SIG-M5 treated with dmso at 0.1 percent for 504 hours (cell line): Measurements from ENCODE around the gene WDR31.
A peak's percentile ranks its signal among the peaks of the same experiment; 100 is the strongest.

ENCODE experiments used
- DNase-seq: peaks from one replicate; lab custom pipeline; 2025; ENCODE audit not compliant: unreplicated experiment; lab: John Stamatoyannopoulos, UW

Gene WDR31

DNA sequence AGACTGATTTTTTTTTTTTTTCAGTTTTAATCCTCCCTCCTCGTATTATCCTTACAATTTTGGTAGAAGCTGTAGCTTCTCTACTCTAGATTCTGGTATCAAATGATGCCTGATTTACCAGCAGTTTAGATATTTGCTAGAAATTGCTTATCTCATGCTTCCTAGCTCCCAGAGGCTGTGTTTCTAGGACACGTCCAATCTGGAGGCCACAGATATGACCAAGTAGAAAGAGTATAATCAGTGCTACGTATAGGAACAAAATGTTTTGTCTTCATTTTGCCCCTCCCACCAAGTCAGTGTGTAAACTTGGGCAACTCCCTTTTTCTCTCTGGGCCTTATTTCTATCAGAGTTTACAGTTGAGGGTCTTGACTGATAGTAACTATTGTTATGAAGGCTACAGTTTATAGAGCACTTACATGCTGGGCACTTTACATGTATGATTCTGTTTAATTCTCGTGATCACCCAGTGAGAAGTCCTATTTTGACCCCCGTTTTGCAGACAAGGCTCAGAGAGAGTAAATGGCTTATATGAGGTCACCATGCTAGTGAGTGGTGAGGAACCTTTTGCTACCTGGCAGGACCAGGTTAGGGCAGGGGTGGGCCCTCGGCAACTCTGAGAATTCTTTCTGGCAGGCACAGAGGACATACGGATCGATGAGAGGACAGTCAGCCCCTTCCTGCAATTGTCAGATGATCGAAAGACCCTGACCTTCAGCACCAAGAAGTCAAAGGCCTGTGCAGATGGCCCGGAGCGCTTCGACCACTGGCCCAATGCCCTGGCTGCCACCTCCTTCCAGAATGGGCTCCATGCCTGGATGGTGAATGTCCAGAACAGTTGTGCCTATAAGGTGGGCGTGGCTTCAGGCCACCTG, 29.1 kb upstream of the WDR31 start:
- no peak for DNase-seq

DNA sequence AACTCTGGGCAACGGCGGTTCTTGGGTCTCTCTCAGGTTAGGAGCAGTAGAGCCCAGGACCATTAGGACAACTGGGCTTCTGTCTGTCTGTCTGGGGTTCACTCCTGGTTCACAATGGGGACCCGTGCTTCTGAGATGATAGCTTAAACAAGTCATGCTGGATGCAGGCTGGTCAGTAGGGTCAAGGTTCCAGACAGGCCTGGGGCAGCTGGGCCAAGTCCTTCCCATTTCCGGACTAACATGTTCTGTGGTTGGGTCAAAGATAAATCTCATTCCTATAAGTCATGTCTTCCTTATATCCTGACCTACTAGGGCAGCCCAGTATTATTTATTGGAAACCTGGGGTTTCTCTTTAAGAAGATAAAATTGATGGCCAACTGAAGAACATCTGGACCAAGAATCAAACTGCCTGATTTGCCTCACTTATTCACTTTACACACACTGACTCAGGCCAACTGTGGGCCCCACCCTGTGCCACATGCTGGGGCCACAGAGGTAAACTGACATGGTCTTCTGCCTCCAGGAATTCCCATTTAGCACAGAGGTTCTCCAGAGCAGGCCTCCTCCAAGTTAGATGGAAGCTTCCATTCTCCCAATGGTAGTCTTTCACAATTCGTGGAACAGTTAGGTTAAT, 28.4 kb upstream of the WDR31 start:
- DNase-seq: no peak

DNA sequence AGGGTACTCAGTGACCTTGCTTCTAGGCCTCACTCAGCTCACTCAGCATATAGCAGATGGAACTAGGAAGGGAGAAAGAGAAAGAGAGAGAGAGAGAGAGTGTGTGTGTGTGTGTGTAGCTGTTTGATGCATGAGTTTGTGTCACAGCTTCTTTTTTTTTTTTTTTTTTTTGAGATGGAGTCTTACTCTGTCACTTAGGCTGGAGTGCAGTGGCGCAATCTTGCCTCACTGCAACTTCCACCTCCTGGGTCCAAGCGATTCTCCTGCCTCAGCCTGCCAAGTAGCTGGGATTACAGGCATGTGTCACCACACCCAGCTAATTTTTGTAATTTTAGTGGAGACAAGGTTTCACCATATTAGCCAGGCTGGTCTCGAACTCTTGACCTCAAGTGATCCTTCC, 25.6 kb upstream of the WDR31 start:
- peak; percentile 35 for DNase-seq

DNA sequence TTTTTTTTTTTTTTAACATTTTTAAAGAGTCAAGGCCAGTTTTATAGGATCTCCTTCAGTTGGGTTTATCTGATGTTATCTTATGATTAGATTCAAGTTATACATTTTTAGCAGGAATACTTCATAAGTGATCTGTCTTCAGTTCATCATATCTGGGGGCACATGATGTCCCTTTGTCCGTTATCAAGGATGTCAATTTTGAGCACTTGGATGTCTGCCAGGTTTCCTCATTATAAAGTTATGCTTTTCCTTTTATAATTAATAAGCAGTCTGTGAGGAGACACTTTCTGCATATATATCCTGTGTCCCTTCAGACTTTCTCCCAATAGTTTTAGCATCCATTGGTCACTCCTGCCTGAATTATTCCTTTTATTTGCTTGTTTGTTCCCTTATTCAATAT, 24.9 kb upstream of the WDR31 start:
- DNase-seq: no peak

DNA sequence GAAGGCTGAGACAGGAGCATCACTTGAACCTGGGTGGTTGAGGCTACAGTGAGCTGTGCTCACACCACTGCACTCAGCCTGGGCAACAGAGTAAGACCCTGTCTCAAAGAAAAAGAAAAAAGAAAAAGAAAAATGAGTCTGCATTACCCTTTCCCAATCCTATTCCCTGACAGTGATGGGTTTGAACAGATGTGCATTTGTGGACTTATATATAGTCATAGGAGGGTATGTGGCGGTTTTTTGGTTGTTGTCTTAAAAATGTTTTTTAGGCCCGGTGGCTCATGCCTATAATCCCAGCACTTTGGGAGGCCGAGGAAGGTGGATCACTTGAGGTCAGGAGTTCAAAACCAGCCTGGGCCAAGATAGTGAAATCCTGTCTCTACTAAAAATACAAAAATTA, 23.3 kb upstream of the WDR31 start:
- DNase-seq: no peak

DNA sequence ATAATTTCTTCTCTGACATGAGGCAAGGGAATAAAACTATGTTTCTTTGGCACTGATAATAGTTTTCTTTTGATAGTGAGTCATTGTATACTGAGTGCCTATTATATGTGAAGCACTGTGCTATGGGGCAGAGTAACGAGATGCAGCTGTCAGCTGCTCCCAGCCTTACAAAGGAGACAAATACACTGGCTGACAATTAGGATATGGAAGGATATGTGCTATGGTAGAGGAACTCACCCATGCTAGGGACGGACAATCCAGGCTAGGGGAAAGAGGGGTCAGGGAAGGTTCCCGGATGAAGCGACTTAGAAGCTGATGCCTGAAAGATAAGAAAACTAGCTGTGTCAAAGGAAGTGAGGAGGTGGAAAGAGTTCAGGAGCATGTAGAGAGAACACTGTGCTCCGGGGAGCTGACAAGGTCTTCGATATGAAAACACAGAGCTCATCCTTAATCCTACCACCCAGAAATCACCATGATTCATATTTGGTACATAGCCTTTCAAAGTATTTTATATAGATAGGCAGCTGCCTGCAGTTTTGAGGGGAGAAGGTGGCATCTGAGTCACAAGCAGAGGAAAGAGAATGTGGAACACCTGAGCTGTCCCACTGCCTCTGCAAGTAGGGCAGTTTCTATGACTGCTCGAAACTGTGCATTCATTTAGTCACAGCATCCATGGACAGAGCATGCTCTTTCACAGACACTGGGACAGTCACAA, 21.4 kb upstream of the WDR31 start:
- no peak for DNase-seq

DNA sequence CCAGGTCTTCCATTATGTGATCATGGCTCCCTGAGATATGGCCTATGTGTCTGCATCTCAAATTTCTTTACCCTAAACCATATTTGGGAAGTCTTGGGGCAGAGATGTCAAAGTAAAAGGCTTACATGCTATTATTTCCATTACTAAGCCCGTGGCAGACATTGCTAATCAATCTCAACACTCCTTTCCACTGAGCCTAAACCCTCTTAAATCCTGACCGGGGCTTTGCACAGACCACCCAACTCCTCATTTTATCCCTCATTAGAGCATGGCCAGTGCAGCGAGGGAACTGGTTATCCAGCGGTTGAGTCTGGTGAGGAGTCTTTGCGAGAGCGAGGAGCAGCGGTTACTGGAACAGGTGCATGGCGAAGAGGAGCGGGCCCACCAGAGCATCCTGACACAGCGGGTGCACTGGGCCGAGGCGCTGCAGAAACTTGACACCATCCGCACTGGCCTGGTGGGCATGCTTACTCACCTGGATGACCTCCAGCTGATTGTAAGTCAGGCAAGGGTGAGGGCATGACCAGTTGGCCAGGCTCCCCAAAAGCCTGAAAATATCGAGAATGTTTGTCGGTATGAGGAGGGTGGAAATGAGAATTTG, 20.3 kb upstream of the WDR31 start:
- DNase-seq: no peak

DNA sequence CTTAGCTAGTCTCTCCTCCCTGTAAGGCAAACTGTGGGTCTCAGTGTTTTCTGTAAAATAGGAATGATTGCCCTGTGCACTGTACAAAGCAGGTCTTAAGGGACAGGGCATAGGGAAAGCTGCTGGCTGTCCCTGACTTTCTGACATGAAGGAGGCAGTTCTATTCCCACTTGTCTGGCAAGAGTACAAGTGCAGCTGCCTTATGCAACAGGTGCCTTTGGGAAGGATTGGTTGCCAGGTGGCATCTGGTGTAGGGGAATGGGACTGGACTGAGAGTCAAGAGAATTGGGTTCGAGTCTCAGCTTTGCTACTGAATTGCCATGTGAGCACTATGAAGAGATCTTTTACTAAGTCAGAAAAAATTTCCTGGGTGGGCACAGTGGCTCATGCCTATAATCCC, 19.3 kb upstream of the WDR31 start:
- no peak for DNase-seq

DNA sequence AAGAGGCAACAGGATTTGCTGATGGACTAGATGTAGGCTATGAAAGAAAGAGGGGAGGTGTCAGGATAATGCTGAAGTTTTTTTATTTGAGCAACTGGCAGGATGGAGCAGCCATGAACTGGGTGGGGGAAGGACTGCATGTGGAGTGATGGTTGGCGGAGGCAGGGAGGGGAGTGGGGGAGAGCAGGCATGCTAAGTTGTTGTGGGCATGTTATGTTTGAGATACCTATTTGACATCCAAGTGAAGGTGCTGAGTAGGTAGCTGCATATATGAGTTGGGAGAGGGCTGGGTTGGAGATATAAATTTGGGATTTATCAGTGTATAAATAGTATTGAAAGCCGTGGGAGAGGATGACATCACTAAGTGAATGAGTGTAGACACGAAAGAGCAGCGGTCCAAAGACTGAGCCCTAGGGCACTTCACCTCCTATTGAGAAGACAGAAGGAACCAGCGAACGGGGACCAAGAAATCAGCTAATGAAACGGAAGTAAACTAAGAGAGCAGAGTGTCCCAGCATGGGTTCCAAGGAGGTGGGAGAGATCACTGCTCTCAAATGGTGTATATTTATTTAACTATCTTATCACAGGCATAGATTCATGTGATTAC, 16.7 kb upstream of the WDR31 start:
- no peak for DNase-seq

DNA sequence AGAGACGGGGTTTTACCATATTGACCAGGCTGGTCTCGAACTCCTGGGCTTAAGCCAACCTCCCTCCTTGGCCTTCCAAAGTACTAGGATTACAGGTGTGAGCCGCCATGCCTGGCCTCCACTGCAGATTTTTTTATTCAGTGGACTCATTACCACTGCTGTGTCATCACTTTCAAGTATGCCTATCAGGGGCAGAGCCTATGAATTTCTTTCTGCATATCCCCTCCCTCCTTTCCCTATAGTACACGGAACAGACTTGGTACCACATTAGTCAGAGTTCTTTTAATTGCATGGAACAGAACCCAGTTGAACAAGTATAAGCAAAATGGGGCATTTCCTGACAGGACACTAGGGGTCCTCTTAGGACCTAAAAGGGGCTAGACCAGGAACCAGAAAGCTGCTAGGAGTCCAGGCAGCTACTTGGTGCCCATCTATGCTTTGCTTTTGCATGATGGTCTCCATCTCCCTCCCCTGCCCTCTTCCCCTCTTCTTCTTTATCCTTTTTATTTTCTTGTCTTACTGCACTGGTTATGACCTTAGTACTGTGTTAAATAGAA, 15.0 kb upstream of the WDR31 start:
- DNase-seq: peak; percentile 16

DNA sequence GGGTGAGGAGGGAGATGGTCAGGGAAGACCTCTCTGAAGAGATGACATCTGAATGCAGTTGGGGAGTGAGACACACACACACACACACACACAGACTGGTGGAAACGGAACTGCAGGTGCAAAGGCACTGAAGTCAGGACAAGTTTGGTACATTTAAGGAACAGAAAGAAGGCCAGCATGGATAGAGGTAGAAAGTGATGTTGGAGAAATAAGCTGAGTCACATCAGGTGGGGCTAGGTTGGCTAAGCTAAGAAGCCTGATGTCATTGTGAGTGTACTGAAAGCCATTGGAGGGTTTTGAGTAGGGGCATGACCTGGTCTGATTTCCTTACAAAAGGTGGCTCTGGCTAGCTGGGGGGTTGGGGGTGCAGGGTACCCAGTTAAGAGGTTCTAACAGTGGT, 12.3 kb upstream of the WDR31 start:
- DNase-seq: no peak

DNA sequence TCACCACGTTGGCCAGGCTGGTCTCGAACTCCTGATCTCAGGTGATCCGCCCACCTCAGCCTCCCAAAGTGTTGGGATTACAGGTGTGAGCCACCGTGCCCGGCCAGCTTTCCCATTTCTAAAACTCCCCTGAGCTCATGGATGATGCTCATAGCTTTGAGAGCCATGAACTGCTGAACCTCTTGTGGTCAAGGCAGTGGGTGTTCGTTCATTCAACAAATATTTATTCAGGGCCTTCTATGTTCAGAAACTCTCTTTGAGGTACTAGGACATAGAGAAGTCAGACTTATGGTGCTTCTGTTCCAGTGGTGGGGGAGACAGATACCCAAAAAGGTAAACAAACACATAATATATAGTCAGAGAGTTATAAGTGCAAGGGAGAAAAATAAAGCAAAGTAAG, 11.9 kb upstream of the WDR31 start:
- no peak for DNase-seq

DNA sequence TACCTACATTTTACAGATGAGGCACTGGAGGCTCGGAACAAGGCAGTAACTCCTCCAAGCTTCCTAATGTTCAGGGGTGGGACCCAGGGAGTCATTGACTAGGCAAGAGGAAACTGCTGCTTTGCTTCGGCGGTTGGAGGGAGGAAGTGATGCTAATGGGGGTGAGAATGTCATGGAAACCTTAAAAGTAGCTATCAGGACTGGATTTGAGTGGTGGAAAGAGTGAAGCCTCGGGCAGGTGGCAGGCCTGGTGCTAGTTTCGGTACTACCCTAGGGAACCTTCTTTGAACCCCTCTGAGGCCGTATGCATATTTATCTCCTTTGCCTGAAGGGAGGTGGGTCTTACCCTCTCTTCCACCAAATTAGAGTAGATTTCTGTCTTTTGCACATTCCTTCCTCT, 10.9 kb upstream of the WDR31 start:
- peak; percentile 65 for DNase-seq

DNA sequence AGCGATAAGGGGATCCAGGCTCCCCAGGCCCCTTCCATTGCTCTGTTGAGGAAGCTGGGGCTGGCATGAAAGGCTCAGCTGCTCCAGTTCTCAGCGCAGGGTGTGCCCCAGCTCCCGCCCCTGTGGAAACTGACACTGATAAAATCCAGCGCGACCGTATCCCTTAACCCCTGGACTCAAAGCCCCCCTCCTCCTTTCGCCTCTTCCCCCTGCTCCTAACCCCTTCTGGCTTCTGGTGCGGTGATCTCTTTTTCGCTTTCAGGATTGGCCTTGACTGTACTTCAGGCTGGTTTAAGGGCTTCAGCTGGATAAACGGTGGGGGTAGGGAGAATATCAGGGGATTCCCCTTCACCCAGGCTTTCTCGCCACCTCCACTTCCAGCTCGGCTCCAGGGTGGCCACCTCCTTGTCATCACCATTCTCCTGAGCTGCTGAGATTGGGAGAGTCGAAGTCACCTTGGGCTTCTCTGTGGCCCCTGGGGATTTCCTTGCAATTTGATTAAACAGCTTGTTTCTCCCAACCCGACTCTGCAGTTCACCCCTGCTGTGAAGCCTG, 10.1 kb upstream of the WDR31 start:
- DNase-seq: no peak

DNA sequence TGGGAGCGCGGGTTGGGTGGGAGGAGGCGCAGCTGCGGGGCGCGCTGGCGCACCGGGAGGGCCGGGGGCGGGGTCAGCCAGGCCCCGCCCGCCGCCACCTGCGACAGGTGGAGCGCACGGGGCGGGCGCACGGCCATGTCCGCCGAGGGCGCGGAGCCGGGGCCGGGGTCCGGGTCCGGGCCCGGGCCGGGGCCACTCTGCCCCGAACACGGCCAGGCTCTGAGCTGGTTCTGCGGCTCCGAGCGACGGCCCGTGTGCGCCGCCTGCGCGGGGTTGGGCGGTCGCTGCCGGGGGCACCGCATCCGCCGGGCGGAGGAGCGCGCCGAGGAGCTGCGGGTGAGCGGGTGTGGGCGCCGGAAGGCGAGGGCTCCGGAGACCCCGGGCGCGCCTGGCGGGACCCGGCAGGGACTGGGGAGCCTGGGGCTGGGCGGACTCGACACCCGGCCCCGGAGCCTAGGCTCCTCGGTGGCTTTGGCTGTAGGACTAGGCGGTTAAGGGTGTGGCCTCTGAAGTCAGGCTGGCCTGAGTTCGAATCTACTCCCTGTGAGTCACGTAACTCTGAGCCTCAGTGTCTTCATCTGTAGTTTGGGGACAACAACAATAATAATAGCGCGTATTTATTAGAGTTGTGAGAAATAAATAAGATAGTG, 9.5 kb upstream of the WDR31 start, which contains the start of gene BSPRY:
TSS of gene BSPRY (plus strand) at position 97 of the 650 bp plus-strand sequence. CDS start at position 136, 39 bp downstream.
- DNase-seq: no peak

DNA sequence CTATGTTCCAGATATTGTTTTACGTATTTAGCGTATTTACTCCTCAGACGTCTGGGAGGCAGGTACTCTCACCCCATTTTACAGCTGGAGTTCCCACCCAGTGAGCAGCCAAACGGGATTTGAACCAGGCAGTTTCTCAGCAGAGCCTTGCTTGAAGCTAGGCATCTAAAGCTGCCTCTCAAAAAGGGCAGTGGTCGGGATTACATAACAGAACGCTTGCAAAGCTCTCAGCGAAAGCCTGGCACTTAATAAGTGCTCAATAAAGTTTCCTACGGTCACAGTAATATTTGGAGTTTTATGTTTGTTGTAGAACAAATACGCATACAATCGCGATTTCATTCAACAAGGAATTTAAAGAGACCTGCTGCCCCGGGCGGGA, 9.0 kb upstream of the WDR31 start:
- DNase-seq: no peak

DNA sequence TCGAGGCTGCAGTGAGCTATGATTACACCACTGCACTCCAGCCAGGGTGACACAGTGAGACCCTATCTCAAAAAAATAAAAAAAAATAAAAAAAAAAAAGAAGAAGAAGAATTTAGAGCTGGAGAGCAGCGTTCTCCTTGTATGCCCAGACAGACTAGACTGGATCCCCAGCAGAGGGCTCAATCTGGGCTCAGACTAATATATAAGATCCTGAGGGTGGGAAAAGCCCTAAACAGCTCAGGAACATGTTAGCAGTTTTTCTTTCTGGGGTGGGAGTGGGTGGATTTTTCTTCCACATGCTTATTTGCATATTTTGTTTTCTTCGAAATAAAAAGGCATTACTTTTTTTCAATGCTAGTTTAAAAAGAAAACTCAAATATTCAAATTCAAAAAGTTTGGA, 8.4 kb upstream of the WDR31 start:
- DNase-seq: no peak

DNA sequence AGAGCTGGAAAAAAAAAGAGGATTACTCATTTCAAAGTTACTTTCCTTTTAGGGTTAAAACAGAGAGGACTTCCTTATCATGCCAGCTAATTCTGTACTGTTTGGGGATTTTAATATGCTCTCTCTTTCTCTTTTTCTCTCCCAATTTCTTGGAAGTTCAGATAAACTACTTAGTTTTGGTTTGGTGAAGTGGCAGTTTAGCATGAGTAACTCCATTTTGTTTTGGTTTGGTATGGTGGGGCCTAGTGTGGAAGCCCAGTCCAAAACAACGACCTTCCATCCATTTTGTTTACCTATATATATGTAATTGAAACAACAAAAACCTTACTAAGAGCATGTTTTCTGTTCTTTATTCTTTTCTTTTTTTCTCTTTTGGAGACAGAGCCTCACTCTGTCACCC, 5.6 kb upstream of the WDR31 start:
- DNase-seq: no peak

DNA sequence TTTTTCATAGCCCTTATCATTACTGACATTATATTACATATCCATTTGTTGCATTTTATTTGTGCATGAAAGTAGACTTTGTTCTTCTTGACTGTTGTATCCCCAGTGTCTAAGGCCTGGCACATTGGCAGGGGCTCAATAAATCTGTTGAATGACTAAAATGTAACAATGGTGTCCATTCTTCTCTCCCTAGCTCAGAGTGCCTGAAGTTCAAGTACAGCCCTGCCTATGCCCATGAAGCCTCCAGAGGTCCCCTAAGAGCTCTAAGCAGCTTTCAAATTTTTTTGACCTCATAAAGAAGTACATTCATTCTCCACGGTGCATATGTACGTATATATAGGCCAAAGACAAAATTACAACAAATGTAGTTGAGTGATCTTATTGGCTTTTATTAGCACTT, 5.1 kb upstream of the WDR31 start:
- no peak for DNase-seq

DNA sequence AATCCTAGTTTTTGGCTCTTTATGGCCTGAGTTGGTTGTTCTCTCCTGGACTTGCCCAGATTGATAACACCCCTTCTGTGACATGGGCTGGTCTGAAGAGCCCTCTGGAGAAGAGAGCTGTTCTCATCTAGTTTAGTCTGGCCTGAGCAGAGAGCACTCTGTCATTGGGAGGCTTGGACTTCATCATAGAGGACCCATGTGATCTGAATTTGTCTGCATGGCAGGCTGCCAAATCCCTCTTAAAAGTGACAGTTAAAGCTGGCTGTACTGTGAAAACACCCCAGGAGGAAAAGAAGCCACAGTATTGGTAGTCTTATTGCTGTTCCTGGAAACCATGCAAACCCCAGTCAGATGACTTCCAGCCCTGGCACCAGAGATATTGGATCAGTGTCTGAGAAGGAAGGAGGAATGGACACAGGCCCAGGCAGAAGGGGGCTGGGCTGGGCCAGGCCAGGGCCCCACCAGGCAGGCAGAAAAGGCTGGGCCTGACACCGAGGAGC, 3.7 kb upstream of the WDR31 start:
- DNase-seq: no peak
